T-cell (primary cell): ENCODE measurements around the gene DTX1. TPM values are rescaled to one million over a fixed set of nuclear protein-coding genes. Genes with fewer than 3 reads are reported as not detected.

Experiments
- ATAC-seq, 4 experiments: fragments of 200-7000 bp in 3 of 4; fragments of 150-1000 bp in 1 of 4; cut with Tn5 transposase; replicated peaks in 1 of 4; 1 replicate in 3 of 4; 2 replicates in 1 of 4; pipeline ENCODE4 v1.10.0; 2021; ENCODE audit warnings: moderate library complexity in 3 of 4, mild to moderate bottlenecking in 2 of 4, moderate number of reproducible peaks in 1 of 4
- CTCF ChIA-PET, 2 donors: fragments of 300-600 bp; sonication (Branson Sonifier 250); formaldehyde crosslinking; loops; one replicate each; lab custom pipeline; 2022; ENCODE audit warnings: antibody characterized with exemption in 2 of 2; lab: Charles Lee
- POLR2A ChIA-PET, 2 donors: fragments of 300-600 bp; sonication (Branson Sonifier 250); formaldehyde crosslinking; loops; one replicate each; lab custom pipeline; 2022; ENCODE audit warnings: antibody characterized with exemption in 2 of 2; lab: Charles Lee
- DNase-seq, 35 experiments: peaks; one replicate each; pipeline versions ENCODE4 v3.0.0 to v3.0.0-alpha.2; 2013 to 2023
- H3K27ac ChIP-seq: one replicate; pipeline ENCODE4 v1.5.1; 2013; ENCODE audit warnings: low read length
- H3K27me3 ChIP-seq, 2 experiments: replicated peaks in 1 of 2; 1 replicate in 1 of 2; 2 replicates in 1 of 2; pipeline versions ENCODE4 v1.6.1 to v1.7.0; 2013; ENCODE audit warnings: low read length in 1 of 2, mixed read lengths in 1 of 2; ENCODE audit not compliant: control insufficient read depth in 2 of 2, insufficient read depth in 2 of 2; ENCODE audit errors: extremely low read depth in 1 of 2
- H3K36me3 ChIP-seq, 2 donors: 1 replicate in 1 of 2; 2 replicates in 1 of 2; pipeline versions ENCODE4 v1.6.1 to v1.7.0; 2013; ENCODE audit warnings: low read length in 1 of 2; ENCODE audit not compliant: control insufficient read depth in 2 of 2, insufficient read depth in 1 of 2; ENCODE audit errors: extremely low read depth in 1 of 2
- H3K4me1 ChIP-seq, 2 experiments: 1 replicate in 1 of 2; 2 replicates in 1 of 2; pipeline versions ENCODE4 v1.6.1 to v1.7.0; 2013; ENCODE audit warnings: low read length in 2 of 2, mixed read lengths in 1 of 2; ENCODE audit not compliant: insufficient read depth in 2 of 2, control insufficient read depth in 1 of 2; ENCODE audit errors: extremely low read depth in 1 of 2
- H3K4me3 ChIP-seq, 2 donors: 1 replicate in 1 of 2; 2 replicates in 1 of 2; pipeline versions ENCODE4 v1.5.1 to v1.7.0; 2013; ENCODE audit warnings: mild to moderate bottlenecking in 2 of 2, low read length in 1 of 2, moderate library complexity in 1 of 2; ENCODE audit not compliant: control insufficient read depth in 1 of 2; ENCODE audit errors: extremely low read depth in 1 of 2
- H3K9me3 ChIP-seq: 2 replicates; pipeline ENCODE4 v1.7.0; 2013
- H3K27ac Mint-ChIP-seq, 2 donors: one replicate each; pipeline ENCODE4 v1.8.0; 2020 to 2021; ENCODE audit warnings: mild to moderate bottlenecking in 2 of 2, mixed read lengths in 2 of 2
- H3K27me3 Mint-ChIP-seq, 2 donors: one replicate each; pipeline ENCODE4 v1.8.0; 2021 to 2022; ENCODE audit warnings: mixed read lengths in 2 of 2
- H3K36me3 Mint-ChIP-seq: one replicate; pipeline ENCODE4 v1.8.0; 2021; ENCODE audit warnings: mixed read lengths
- H3K4me1 Mint-ChIP-seq, 3 donors: one replicate each; pipeline ENCODE4 v1.8.0; 2020 to 2022; ENCODE audit warnings: mixed read lengths in 3 of 3, mild to moderate bottlenecking in 1 of 3
- H3K4me3 Mint-ChIP-seq, 3 donors: one replicate each; pipeline ENCODE4 v1.8.0; 2020 to 2022; ENCODE audit warnings: mild to moderate bottlenecking in 3 of 3, mixed read lengths in 3 of 3, moderate library complexity in 3 of 3
- H3K9me3 Mint-ChIP-seq, 3 donors: one replicate each; pipeline ENCODE4 v1.8.0; 2020 to 2022; ENCODE audit warnings: mixed read lengths in 3 of 3
- WGBS: methylation state at CpG from one replicate; pipeline ENCODE4 v1.1.5; 2013; ENCODE audit warnings: missing lambda C conversion rate; ENCODE audit not compliant: insufficient coverage; 5-methylcytosine and 5-hydroxymethylcytosine counted together
- total RNA-seq, 35 experiments: library from RNA in 6 of 35; stranded (reverse) in 6 of 35; fragments of 120-200 nt in 1 of 35; gene quantifications; one replicate each; pipeline versions ENCODE4 v1.2.1 to v1.2.4 and lab custom pipeline; 2013 to 2026

The DTX1 gene
- total RNA-seq, 5 donors from 2014 or later (not counting 1 experiment from before 2014, with no cell fraction given) = 5.6 to 12.0 (median 10.4) TPM

- Mint-ChIP-seq H3K4me3 (no peak overlapping the region), H3K4me1 (peaks cover 24 to 36% (median 31%) of the 10 kb centered on the region in 3 donors), H3K9me3 (no peaks in the 10 kb centered on the region), H3K36me3 (peaks cover 4% of the 10 kb centered on the region), H3K27ac (peak overlapping the region; percentile 76 to 77), H3K27me3 (no peaks in the 10 kb centered on the region)
- WGBS = 30% methylated on average over 13 of the region's 15 CpGs
- H3K4me1 ChIP-seq = peaks cover 0 to 34% of the 10 kb centered on the region in 2 experiments
- POLR2A ChIA-PET = no interaction called here
- H3K27me3 ChIP-seq = peaks cover 0 to 2% of the 10 kb centered on the region in 2 experiments
- H3K36me3 ChIP-seq = peaks cover 0 to 4% of the 10 kb centered on the region in 2 donors
- no peaks in the 10 kb centered on the region for H3K9me3 ChIP-seq
- no peak overlapping the region for H3K4me3 ChIP-seq
- no peak overlapping the region for H3K27ac ChIP-seq
- DNase-seq (peak in 34 of 35 experiments; percentile 18 to 80 (median 55)), ATAC-seq (peak; percentile 74 to 91 (median 83))
- CTCF ChIA-PET = interaction anchor here (0.7 to 1.9 kb wide), 8 partner anchors 12 to 53 kb away, joined by 3 to 8 read pairs (median 4); no protein-coding TSS in a partner anchor
These were observed 42.0 kb downstream of the DTX1 start for GRCh38 chr12:113098441-113099028.

- peaks cover 0 to 4% of the 10 kb centered on the region in 2 donors for H3K36me3 ChIP-seq
- H3K9me3 Mint-ChIP-seq = no peaks in the 10 kb centered on the region
- H3K27ac Mint-ChIP-seq = peak overlapping the region; percentile 57 to 71
- H3K4me1 ChIP-seq = peaks cover 0 to 39% of the 10 kb centered on the region in 2 experiments
- ChIA-PET CTCF (interaction anchor here (0.9 to 1.9 kb wide), 3 partner anchors 50 to 54 kb away, joined by 3 to 8 read pairs (median 4); no protein-coding TSS in a partner anchor), POLR2A (no interaction called here)
- H3K4me1 Mint-ChIP-seq = peaks cover 26 to 34% (median 32%) of the 10 kb centered on the region in 3 donors
- H3K27me3 ChIP-seq = peaks cover 0 to 5% of the 10 kb centered on the region in 2 experiments
- no peak for DNase-seq
- no peak for ATAC-seq
- H3K4me3 Mint-ChIP-seq = no peak overlapping the region
- H3K4me3 ChIP-seq = no peak overlapping the region
- H3K27me3 Mint-ChIP-seq = no peaks in the 10 kb centered on the region
- peaks cover 4% of the 10 kb centered on the region for H3K36me3 Mint-ChIP-seq
- H3K27ac ChIP-seq = no peak overlapping the region
- H3K9me3 ChIP-seq = no peaks in the 10 kb centered on the region
These were observed 42.8 kb downstream of the DTX1 start for GRCh38 chr12:113099364-113099763.

- peaks cover 0 to 4% of the 10 kb centered on the region in 2 donors for H3K36me3 ChIP-seq
- peaks cover 27 to 35% (median 34%) of the 10 kb centered on the region in 3 donors for H3K4me1 Mint-ChIP-seq
- ChIA-PET CTCF (interaction anchor here (0.9 to 1.9 kb wide), 3 partner anchors 49 to 55 kb away, joined by 3 to 4 read pairs (median 3); no protein-coding TSS in a partner anchor), POLR2A (no interaction called here)
- H3K27me3 ChIP-seq = peaks cover 0 to 5% of the 10 kb centered on the region in 2 experiments
- H3K27me3 Mint-ChIP-seq = no peaks in the 10 kb centered on the region
- ATAC-seq = no peak
- H3K9me3 ChIP-seq = no peaks in the 10 kb centered on the region
- DNase-seq = no peak
- H3K27ac Mint-ChIP-seq = no peak overlapping the region
- WGBS = 78% methylated on average over 8 of the region's 12 CpGs
- H3K9me3 Mint-ChIP-seq = no peaks in the 10 kb centered on the region
- no peak overlapping the region for H3K4me3 Mint-ChIP-seq
- H3K36me3 Mint-ChIP-seq = peaks cover 4% of the 10 kb centered on the region
- H3K4me3 ChIP-seq = no peak overlapping the region
- H3K27ac ChIP-seq = no peak overlapping the region
- H3K4me1 ChIP-seq = peaks cover 0 to 39% of the 10 kb centered on the region in 2 experiments
These were observed 43.2 kb downstream of the DTX1 start for GRCh38 chr12:113099764-113100163.

- H3K4me3 Mint-ChIP-seq = no peak overlapping the region
- Histone ChIP-seq H3K4me3 (no peak overlapping the region), H3K9me3 (no peaks in the 10 kb centered on the region), H3K27ac (no peak overlapping the region), H3K4me1 (peaks cover 0 to 28% of the 10 kb centered on the region in 2 experiments), H3K27me3 (peaks cover 0 to 2% of the 10 kb centered on the region in 2 experiments), H3K36me3 (no peaks in the 10 kb centered on the region)
- ATAC-seq (no peak), DNase-seq (no peak)
- no peaks in the 10 kb centered on the region for H3K9me3 Mint-ChIP-seq
- peaks cover 23 to 31% (median 25%) of the 10 kb centered on the region in 3 donors for H3K4me1 Mint-ChIP-seq
- H3K27ac Mint-ChIP-seq = no peak overlapping the region
- WGBS = 87% methylated on average over 4 of the region's 10 CpGs
- no peaks in the 10 kb centered on the region for H3K27me3 Mint-ChIP-seq
- ChIA-PET CTCF (interaction anchor here in 1 of 2 donors (0.6 kb wide), 1 partner anchor 104 kb away, joined by 3 read pairs; no protein-coding TSS in a partner anchor), POLR2A (no interaction called here)
- H3K36me3 Mint-ChIP-seq = no peaks in the 10 kb centered on the region
These were observed 45.2 kb downstream of the DTX1 start for GRCh38 chr12:113101751-113102150.

GRCh38 chr12:113102811-113103210, 46.3 kb downstream of the DTX1 start:
- ChIA-PET CTCF (interaction anchor here (0.6 to 1.2 kb wide), 2 partner anchors 18 to 110 kb away, joined by 3 to 5 read pairs; no protein-coding TSS in a partner anchor), POLR2A (no interaction called here)

GRCh38 chr12:113103756-113104450, 47.4 kb downstream of the DTX1 start:
- Mint-ChIP-seq H3K4me1 (peaks cover 9 to 19% (median 13%) of the 10 kb centered on the region in 3 donors), H3K36me3 (no peaks in the 10 kb centered on the region), H3K4me3 (peak overlapping the region; percentile 70 to 83 (median 79)), H3K27ac (peak overlapping the region; percentile 49 to 71), H3K27me3 (no peaks in the 10 kb centered on the region), H3K9me3 (no peaks in the 10 kb centered on the region)
- peak overlapping the region; percentile 44 for H3K27ac ChIP-seq
- peak overlapping the region; percentile 1 to 56 for H3K4me3 ChIP-seq
- H3K36me3 ChIP-seq = no peaks in the 10 kb centered on the region
- peaks cover 0 to 2% of the 10 kb centered on the region in 2 experiments for H3K27me3 ChIP-seq
- DNase-seq (peak; percentile 45 to 80 (median 67)), ATAC-seq (peak; percentile 89 to 96 (median 92))
- peaks cover 0 to 14% of the 10 kb centered on the region in 2 experiments for H3K4me1 ChIP-seq
- 6% methylated on average over 39 of the region's 43 CpGs for WGBS
- CTCF ChIA-PET = interaction anchor here (0.6 to 1.2 kb wide), 5 partner anchors 24 to 126 kb away, joined by 3 to 5 read pairs (median 3); partner anchors contain the start of gene OAS2 (in 1 of the 2)
- POLR2A ChIA-PET = interaction anchor here (0.6 kb wide), 2 partner anchors 42 to 67 kb away, joined by 3 to 5 read pairs; no protein-coding TSS in a partner anchor
- H3K9me3 ChIP-seq = no peaks in the 10 kb centered on the region

More at GRCh38 chr12:113102811-113103210, 46.3 kb downstream of the DTX1 start:
- ATAC-seq (no peak), DNase-seq (no peak)
- Histone ChIP-seq H3K4me1 (peaks cover 0 to 25% of the 10 kb centered on the region in 2 experiments), H3K36me3 (no peaks in the 10 kb centered on the region), H3K4me3 (no peak overlapping the region), H3K27me3 (peaks cover 0 to 2% of the 10 kb centered on the region in 2 experiments), H3K27ac (no peak overlapping the region), H3K9me3 (no peaks in the 10 kb centered on the region)
- H3K4me3 Mint-ChIP-seq = no peak overlapping the region
- 96% methylated on average over 4 of the region's 5 CpGs for WGBS
- peaks cover 19 to 28% (median 24%) of the 10 kb centered on the region in 3 donors for H3K4me1 Mint-ChIP-seq
- peak overlapping the region; percentile 29 to 55 for H3K27ac Mint-ChIP-seq
- no peaks in the 10 kb centered on the region for H3K9me3 Mint-ChIP-seq
- no peaks in the 10 kb centered on the region for H3K36me3 Mint-ChIP-seq
- no peaks in the 10 kb centered on the region for H3K27me3 Mint-ChIP-seq
